Epithelial cell of prostate (primary cell): Measurements from ENCODE around the gene KCNJ6.
"Not testable (repeated sequence)": the region's sequence is repeated elsewhere in the genome, so short reads cannot be mapped to it uniquely, and the experiment has no call there.

Experiments used
- DNase-seq: peaks from one replicate; pipeline ENCODE4 v3.0.0-alpha.2; 2011; ENCODE audit warnings: low read depth, low spot score
- H3K27ac ChIP-seq: fragments of 450-650 bp; 2 replicates; pipeline ENCODE4 v1.5.1; 2017; ENCODE audit warnings: mild to moderate bottlenecking

KCNJ6 gene

GRCh38 chr21:37787456-37787855 is 128.8 kb downstream of the KCNJ6 start:
- DNase-seq, result no peak
- no peak overlapping the region for H3K27ac ChIP-seq

DNA sequence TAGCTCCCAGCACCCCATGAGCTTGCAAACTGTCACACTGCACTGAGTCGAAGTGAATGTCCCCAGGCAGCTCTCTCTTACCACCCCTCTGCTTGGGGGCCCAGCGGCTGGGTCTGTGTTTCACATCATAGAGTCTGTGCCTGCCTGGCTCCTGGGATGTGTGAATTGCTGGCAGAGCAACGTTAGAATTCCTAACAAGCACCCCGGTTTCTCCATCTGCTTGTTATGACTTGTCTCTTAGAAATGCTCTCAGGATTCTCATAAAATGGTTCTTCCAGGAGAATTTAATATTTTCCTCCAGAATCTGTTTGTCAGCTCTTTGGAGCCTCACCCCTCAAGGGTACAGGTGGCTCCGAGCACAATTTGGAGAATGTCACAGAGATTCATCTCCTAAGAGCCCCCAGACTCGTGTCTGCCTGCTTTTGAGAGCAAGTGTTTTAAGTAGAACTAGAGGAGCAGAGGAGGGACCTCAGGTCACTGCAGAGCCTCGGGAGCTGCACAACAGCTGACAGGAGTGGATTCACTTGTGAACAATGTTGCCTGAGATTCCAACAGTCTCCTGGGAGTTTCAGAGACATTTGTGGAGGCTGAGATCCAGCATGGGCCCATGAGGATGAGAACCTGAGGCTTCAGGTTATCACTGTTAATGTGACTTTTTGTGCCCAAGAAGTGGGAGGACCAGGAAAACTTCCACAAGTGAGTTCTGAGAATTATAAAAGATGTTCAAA is 131.5 kb downstream of the KCNJ6 start:
- DNase-seq, result no peak
- no peak overlapping the region for H3K27ac ChIP-seq

- no peak for DNase-seq
- no peak overlapping the region for H3K27ac ChIP-seq
These were observed 133.2 kb downstream of the KCNJ6 start for GRCh38 chr21:37783016-37783415.

DNA sequence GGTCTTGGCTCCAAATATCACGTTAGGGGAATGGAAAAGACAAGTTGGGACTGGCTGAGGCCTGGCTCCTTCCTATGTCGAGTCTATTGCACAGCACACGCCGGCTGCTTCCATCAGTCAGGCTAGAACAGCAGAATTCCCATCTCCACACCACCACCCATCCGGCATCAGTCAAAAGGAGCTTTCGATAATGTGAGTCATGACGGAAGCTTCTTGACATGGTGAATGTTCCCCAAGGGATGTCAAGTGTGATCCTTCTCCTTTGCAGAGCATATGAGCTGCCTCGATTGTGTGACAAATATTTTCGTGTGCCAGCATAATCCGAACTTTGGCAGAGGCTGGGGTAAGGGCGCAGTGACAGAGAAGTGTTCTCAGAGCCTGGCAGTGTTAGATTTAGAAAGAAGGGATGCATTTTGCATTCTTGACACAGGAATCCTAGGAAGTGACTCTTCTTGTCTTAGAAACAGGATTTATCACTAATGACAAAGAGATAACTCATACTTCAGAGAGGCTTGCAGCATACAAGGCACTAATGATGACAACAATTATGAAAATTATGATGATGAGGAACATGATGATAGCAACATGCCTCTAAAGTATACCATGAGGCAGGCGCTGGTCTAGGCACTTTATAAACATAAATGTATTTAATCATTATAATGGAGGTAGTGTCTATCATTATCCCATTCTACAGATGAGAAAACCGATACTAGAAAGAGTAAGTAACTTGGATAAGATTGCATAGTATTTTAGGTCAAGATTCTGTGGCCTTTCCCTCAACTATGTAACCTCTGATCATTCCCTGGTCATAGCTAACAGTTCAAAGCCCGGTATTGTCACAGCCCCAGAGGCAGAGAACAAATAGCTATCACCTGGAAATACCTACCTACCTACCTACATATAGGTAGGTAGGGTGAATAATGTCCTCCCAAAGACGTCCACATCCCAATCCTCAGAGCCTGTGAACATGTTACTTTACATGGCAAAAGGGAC is 135.0 kb downstream of the KCNJ6 start:
- peak overlapping the region; percentile 27 for H3K27ac ChIP-seq
- DNase-seq, result no peak

DNA sequence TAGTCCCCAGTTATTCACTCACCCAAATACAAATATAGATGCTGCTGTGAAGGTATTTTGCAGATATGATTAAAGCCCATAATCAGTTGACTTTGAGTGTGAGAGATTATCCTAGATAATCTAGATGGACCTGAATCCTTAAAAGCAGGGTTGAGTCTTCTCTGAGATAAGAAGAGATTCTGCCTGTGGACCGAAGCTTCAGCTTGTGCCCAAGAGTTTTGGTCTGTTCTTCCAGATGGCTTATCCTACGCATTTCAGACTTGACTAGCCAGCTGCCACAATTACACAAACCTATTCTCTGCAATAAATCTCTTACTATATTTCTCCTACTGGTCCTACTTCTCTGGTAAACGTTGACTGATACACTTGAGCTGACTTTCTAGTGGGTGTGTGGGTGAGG is 145.1 kb downstream of the KCNJ6 start:
- H3K27ac ChIP-seq, result peak overlapping the region; percentile 8
- DNase-seq, result no peak

GRCh38 chr21:37770461-37770860 is 145.8 kb downstream of the KCNJ6 start:
- no peak for DNase-seq
- H3K27ac ChIP-seq, result peak overlapping the region; percentile 8

DNA sequence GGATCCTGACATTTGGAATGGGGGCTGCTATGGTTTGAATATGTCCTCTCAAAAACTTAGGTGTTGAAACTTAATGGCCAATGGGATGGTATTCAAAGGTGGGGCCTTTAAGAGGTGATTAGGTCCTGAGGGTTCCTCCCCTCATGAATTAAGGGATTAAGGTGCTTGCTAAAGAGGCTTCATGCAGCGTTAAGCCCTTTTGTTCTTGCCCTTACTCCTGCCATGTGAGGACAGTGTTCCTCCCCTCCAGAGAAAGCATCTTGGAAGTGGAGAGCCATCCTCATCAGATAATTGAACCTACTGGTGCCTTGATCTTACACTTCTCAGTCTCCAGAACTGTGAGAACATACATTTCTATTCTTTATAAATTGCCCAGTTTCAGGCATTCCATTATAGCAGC is 146.6 kb downstream of the KCNJ6 start:
- no peak overlapping the region for H3K27ac ChIP-seq
- no peak for DNase-seq

DNA sequence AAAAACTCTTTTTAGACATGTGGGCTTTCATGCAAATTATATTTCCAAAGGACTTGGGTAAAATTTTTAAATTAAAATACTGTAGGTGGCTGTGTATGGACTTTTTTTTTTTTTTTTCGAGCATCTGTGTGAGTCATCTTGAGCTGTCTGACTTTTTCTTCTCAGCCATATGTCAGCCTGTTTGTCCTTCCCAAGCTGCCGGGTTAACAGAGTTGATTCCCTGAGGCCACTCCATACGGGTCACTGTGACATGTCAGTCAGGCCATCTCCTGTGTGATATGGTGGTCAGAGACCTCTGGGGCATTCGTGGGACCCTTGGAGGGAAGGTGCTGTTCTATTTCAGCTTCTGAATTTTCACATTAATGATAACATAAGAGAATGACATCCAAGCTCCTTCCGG is 148.3 kb downstream of the KCNJ6 start:
- no peak for DNase-seq

GRCh38 chr21:37766129-37766528 is 150.1 kb downstream of the KCNJ6 start:
- DNase-seq, result no peak
- H3K27ac ChIP-seq, result no peak overlapping the region

More for the DNA sequence above, 148.3 kb downstream of the KCNJ6 start:
- no peak overlapping the region for H3K27ac ChIP-seq

GRCh38 chr21:37765221-37765900 is 150.9 kb downstream of the KCNJ6 start:
- peak overlapping the region; percentile 40 for H3K27ac ChIP-seq
- peak; percentile 57 for DNase-seq

DNA sequence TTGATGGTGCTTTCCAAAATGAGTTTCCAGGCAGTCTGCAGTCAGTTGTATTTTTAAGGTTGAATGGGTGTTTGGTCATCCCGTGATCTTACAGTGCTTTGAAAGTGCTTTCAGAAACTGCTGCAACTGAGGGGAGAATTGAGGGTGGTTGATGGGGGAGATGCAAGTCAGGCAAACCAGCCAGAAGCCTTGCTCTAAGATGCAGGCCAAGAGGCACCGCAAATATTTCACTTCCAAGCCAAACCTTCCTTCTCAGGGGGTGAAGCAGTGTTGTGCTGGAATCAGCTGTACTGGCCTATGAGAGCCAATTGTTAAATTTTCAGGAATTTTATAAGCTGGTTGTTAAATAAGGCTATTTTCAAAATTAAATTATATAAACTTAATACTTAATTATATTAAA is 151.6 kb downstream of the KCNJ6 start:
- no peak overlapping the region for H3K27ac ChIP-seq

DNA sequence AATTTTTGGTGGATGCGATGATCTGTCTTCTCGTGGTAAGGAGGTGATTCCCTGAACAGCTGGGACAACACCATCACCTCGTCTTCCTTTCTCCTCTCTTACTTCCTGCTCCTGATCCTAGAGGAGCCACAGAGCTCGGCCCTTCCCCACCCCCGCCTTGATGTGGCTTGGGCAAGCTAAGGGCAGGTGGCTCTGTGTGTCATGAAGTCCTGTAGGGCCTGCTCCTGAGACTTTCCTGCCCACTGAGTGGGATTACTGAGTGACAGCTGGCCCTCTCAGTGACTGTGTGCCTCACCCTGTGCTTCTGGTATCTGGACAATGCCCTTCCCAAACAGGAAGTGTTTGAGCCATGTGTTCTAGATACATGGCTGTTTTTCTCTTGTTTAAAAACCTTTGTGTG is 153.0 kb downstream of the KCNJ6 start:
- no peak overlapping the region for H3K27ac ChIP-seq
- no peak for DNase-seq

More for the DNA sequence above, 151.6 kb downstream of the KCNJ6 start:
- DNase-seq, result no peak

DNA sequence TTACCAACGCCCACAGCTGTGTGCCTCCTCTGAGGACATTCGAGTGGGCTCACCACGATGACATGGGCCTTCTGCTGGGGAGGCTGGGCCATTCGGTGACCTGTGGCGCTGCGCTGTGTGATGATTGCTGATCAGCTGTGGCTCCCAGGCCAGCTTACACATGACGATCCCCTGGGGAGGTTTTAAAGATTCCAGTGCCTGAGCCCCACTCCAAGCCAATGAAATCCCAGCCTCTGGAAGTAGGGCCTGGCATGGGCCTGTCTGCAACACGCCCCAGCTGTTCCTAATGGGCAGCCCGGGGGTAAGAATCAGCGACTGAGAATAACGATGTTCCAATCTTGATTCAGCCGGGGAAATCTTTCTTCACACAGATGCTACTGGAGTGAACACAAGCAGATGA is 153.7 kb downstream of the KCNJ6 start:
- no peak overlapping the region for H3K27ac ChIP-seq
- DNase-seq, result no peak

GRCh38 chr21:37761406-37761805 is 154.9 kb downstream of the KCNJ6 start:
- DNase-seq, H3K27ac ChIP-seq: not testable (repeated sequence)

- no peak for DNase-seq
These were observed 156.5 kb downstream of the KCNJ6 start for GRCh38 chr21:37759777-37760176.

GRCh38 chr21:37758982-37759381 is 157.3 kb downstream of the KCNJ6 start:
- no peak for DNase-seq
- no peak overlapping the region for H3K27ac ChIP-seq

More at GRCh38 chr21:37759777-37760176, 156.5 kb downstream of the KCNJ6 start:
- no peak overlapping the region for H3K27ac ChIP-seq

DNA sequence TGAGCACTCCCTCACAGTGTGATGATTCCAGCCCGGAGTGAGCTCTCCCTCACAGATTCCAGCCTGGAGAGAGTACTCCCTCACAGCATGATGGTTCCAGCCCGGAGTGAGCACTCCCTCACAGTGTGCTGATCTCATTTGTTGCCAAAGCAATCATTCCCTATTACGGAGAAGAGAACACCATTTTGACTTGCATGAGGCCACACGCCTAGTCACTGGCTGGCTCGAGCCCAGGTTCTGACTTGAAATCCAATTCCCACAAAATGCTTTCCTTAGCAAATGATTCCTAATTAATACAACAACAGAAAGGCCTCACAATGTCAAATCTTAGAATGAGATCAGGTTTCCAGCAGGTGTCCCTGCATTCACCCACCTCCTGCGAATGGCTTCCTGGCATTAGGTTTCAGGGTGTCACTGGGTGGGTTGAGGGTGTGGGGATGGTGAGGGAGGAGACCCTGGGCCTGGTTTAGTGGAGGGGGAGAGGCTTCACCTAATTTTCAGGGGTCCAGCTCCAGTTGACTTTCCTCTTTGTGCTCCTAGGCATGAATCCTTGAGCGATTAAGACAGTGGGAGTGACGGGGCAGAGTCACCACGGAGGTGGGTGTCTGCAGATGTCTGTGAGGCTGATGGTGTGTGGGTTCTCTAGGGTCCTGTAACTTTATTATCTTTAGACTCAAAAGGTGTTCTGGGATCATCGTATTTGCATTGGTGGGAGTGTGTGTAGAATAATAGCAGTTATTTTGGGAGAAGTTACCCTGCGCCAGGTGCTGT is 158.5 kb downstream of the KCNJ6 start:
- DNase-seq, result no peak
- no peak overlapping the region for H3K27ac ChIP-seq

GRCh38 chr21:37753122-37753599 is 163.1 kb downstream of the KCNJ6 start:
- no peak overlapping the region for H3K27ac ChIP-seq
- DNase-seq, result no peak

DNA sequence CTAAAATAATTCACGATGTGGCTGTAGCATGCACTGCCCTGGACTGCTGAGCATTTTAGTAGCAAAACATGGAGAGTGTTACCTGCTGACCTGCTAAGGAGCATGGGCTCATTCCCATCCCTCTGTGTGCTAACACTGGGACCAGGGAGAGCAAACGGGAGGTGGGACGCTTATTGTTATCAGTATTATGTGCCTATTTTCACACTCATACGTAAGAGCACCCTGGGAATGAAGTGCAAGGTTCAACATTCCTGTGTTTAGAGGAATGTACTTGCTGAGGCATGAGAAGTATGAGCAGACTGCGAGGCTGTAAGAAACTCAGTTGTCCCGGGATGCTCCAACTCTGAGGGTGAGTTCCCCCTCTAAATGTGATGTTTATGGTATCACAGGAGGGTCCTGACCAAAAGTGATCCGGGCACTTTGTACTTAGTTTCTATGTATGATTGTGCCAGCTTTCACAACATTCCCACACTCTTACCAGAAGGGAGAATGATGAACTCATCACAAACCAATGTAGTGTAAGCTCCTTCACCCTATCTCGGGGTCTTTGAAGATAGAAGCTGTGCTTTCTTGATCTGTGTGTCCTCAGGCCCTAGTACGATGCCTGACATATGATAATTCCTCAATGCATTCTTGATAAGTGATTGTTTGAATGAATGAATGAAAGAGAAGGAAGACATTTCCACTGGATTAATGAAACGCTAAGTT is 164.8 kb downstream of the KCNJ6 start:
- no peak for DNase-seq
- H3K27ac ChIP-seq, result no peak overlapping the region
